Measurements from ENCODE around the gene FAM118B.

GRCh38 chr11:126214841-126215240 lies 3.3 kb downstream of the FAM118B start:
- no peak for TF ChIP-seq CTCF (conservative IDR thresholded peaks at IDR 0.05; ENCODE audit: low read depth, low read length)
- TF ChIP-seq POLR2A (IDR thresholded peaks at IDR 0.05; ENCODE audit: low read depth, low read length): no peak
- TF ChIP-seq MAFK (IDR thresholded peaks at IDR 0.05; ENCODE audit: low read depth, low read length): no peak
- TF ChIP-seq, protein P1, sequence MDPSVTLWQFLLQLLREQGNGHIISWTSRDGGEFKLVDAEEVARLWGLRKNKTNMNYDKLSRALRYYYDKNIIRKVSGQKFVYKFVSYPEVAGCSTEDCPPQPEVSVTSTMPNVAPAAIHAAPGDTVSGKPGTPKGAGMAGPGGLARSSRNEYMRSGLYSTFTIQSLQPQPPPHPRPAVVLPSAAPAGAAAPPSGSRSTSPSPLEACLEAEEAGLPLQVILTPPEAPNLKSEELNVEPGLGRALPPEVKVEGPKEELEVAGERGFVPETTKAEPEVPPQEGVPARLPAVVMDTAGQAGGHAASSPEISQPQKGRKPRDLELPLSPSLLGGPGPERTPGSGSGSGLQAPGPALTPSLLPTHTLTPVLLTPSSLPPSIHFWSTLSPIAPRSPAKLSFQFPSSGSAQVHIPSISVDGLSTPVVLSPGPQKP (IDR thresholded peaks at IDR 0.05; ENCODE audit: borderline replicate concordance, low read depth, low read length): no peak
- no peak for TF ChIP-seq CEBPB (IDR thresholded peaks at IDR 0.05; ENCODE audit: low read depth, low read length)
- TF ChIP-seq MAZ (IDR thresholded peaks at IDR 0.05; ENCODE audit: borderline replicate concordance, low read depth, low read length): no peak
- TF ChIP-seq FOS (IDR thresholded peaks at IDR 0.05; ENCODE audit: low read depth, low read length): no peak
- TF ChIP-seq USF2 (IDR thresholded peaks at IDR 0.05; ENCODE audit: low read depth, low read length): no peak
